IMR-90 (cell line): ENCODE measurements around the gene GPR142. TPM values are rescaled to one million over a fixed set of nuclear protein-coding genes. Genes with fewer than 3 reads are reported as not detected.

Experiments
- ATAC-seq: fragments of 200-7000 bp; cut with Tn5 transposase; 2 replicates; pipeline ENCODE4 v1.9.1; 2020; ENCODE audit warnings: low read depth, mild to moderate bottlenecking, moderate library complexity
- BruUV-seq: library from RNA; stranded (reverse); fragments of 400-500 nt; replicated peaks from 2 replicates; lab custom pipeline; 2021; lab: Mats Ljungman, UMichigan
- CTCF ChIA-PET: fragments of 300-600 bp; formaldehyde crosslinking; extraction: SDS; loops from one replicate; lab custom pipeline; 2021; ENCODE audit warnings: antibody characterized with exemption; lab: Yijun Ruan, JAX
- POLR2A ChIA-PET: fragments of 300-600 bp; sonication (Branson Sonifier 250); formaldehyde crosslinking; loops from one replicate; lab custom pipeline; 2022; ENCODE audit warnings: antibody characterized with exemption; ENCODE audit not compliant: unreplicated experiment; lab: Charles Lee
- DNase-seq: peaks from one replicate; pipeline ENCODE4 v3.0.0; 2013
- H2AFZ ChIP-seq: replicated peaks from 2 replicates; pipeline ENCODE3; 2013; ENCODE audit warnings: low read length, mild to moderate bottlenecking; ENCODE audit not compliant: poor library complexity
- H2AK5ac ChIP-seq: 2 replicates; pipeline ENCODE4 v1.6.1; 2013; ENCODE audit warnings: low read depth, low read length, inconsistent platforms
- H2AK9ac ChIP-seq: replicated peaks from 2 replicates; pipeline ENCODE3; 2013; ENCODE audit warnings: mild to moderate bottlenecking, low read depth, low read length, moderate library complexity; ENCODE audit not compliant: poor library complexity
- H2BK120ac ChIP-seq: 2 replicates; pipeline ENCODE4 v1.6.1; 2013; ENCODE audit warnings: low read depth, low read length, inconsistent platforms
- H2BK15ac ChIP-seq: 3 replicates; pipeline ENCODE4 v1.6.1; 2013; ENCODE audit warnings: low read depth, low read length, inconsistent platforms
- H2BK20ac ChIP-seq: 2 replicates; pipeline ENCODE4 v1.6.1; 2013; ENCODE audit warnings: low read depth, mild to moderate bottlenecking, inconsistent platforms, low read length, moderate library complexity
- H2BK5ac ChIP-seq: 2 replicates; pipeline ENCODE4 v1.6.1; 2013; ENCODE audit warnings: mild to moderate bottlenecking, low read depth, low read length, inconsistent platforms; ENCODE audit not compliant: poor library complexity, severe bottlenecking
- H3K14ac ChIP-seq: replicated peaks from 2 replicates; pipeline ENCODE4 v1.6.1; 2013; ENCODE audit warnings: low read depth, low read length, inconsistent platforms
- H3K18ac ChIP-seq: 2 replicates; pipeline ENCODE4 v1.6.1; 2013; ENCODE audit warnings: low read depth, low read length, control low read depth
- H3K23ac ChIP-seq: 2 replicates; pipeline ENCODE4 v1.6.1; 2013; ENCODE audit warnings: low read depth, low read length, inconsistent platforms
- H3K27ac ChIP-seq: 2 replicates; pipeline ENCODE4 v1.5.1; 2013; ENCODE audit warnings: mild to moderate bottlenecking, control low read depth, low read length; ENCODE audit not compliant: insufficient read depth
- H3K27me3 ChIP-seq: 2 replicates; pipeline ENCODE4 v1.6.1; 2013; ENCODE audit warnings: low read length; ENCODE audit not compliant: control insufficient read depth, insufficient read depth
- H3K36me3 ChIP-seq: 2 replicates; pipeline ENCODE4 v1.6.1; 2013; ENCODE audit warnings: low read length, mixed read lengths; ENCODE audit not compliant: control insufficient read depth, insufficient read depth
- H3K4ac ChIP-seq: 2 replicates; pipeline ENCODE4 v1.6.1; 2013; ENCODE audit warnings: low read depth, low read length, inconsistent platforms
- H3K4me1 ChIP-seq: 2 replicates; pipeline ENCODE4 v1.6.1; 2013; ENCODE audit warnings: low read length, mixed read lengths; ENCODE audit not compliant: control insufficient read depth, insufficient read depth
- H3K4me2 ChIP-seq: 2 replicates; pipeline ENCODE4 v1.6.1; 2013; ENCODE audit warnings: low read depth, mild to moderate bottlenecking, control low read depth, low read length, moderate library complexity
- H3K4me3 ChIP-seq: 2 replicates; pipeline ENCODE4 v1.5.1; 2013; ENCODE audit warnings: low read depth, mild to moderate bottlenecking, control low read depth, low read length, moderate library complexity; ENCODE audit not compliant: insufficient read depth
- H3K56ac ChIP-seq: 2 replicates; pipeline ENCODE4 v1.6.1; 2013; ENCODE audit warnings: low read length, inconsistent platforms; ENCODE audit not compliant: insufficient read depth; ENCODE audit errors: extremely low read depth
- H3K79me1 ChIP-seq, 2 experiments: 2 replicates each; pipeline ENCODE4 v1.6.1; 2013; ENCODE audit warnings: low read length in 2 of 2, inconsistent platforms in 1 of 2, low read depth in 1 of 2
- H3K9ac ChIP-seq: 2 replicates; pipeline ENCODE4 v1.6.1; 2013; ENCODE audit warnings: low read depth, low read length, control low read depth
- H3K9me1 ChIP-seq: 2 replicates; pipeline ENCODE4 v1.6.1; 2013; ENCODE audit warnings: low read length, inconsistent platforms; ENCODE audit not compliant: insufficient read depth
- H3K9me3 ChIP-seq: 2 replicates; pipeline ENCODE4 v1.6.1; 2013; ENCODE audit warnings: low read length; ENCODE audit not compliant: control insufficient read depth, insufficient read depth
- H4K20me1 ChIP-seq: 2 replicates; pipeline ENCODE4 v1.6.1; 2013; ENCODE audit warnings: low read length, inconsistent platforms; ENCODE audit not compliant: insufficient read depth
- H4K5ac ChIP-seq: 2 replicates; pipeline ENCODE4 v1.6.1; 2013; ENCODE audit warnings: mild to moderate bottlenecking, low read depth, low read length, control low read depth
- H4K8ac ChIP-seq, 2 experiments: 2 replicates each; pipeline ENCODE4 v1.6.1; 2013; ENCODE audit warnings: low read depth in 2 of 2, low read length in 2 of 2, control low read depth in 1 of 2, inconsistent platforms in 1 of 2
- H4K91ac ChIP-seq: 2 replicates; pipeline ENCODE4 v1.6.1; 2013; ENCODE audit warnings: low read depth, low read length, inconsistent platforms; ENCODE audit not compliant: insufficient read depth
- FOS ChIP-seq: fragments of 150-350 bp; IDR thresholded peaks from 2 replicates; pipeline ENCODE4 v1.6.1; 2016; ENCODE audit warnings: low read depth, low read length
- WGBS, 2 experiments: methylation state at CpG; one replicate each; pipeline versions ENCODE4 v1.1.5 to v1.1.7; 2013; ENCODE audit warnings: missing lambda C conversion rate in 2 of 2; ENCODE audit not compliant: insufficient read length in 1 of 2; ENCODE audit errors: extremely low coverage in 2 of 2; 5-methylcytosine and 5-hydroxymethylcytosine counted together
- dilution Hi-C: fragments of 300-500 bp; cut with HindIII; formaldehyde crosslinking; loops from one replicate; pipeline ENCODE4 v1.14.3; 2018; ENCODE audit warnings: low sequenced_read_pairs; ENCODE audit not compliant: unreplicated experiment
- in situ Hi-C: fragments of 300-500 bp; cut with MboI; formaldehyde crosslinking; loops from 3 replicates; pipeline ENCODE4 v1.14.3; 2019; ENCODE audit warnings: low sequenced_read_pairs, inconsistent platforms, mixed read lengths
- intact Hi-C: fragments of 100-400 bp; cut with micrococcal nuclease; formaldehyde crosslinking; loops from 2 replicates; pipeline ENCODE4 v1.10.0; 2022
- polyA plus RNA-seq, 3 experiments: library from polyadenylated mRNA; depleted of rRNA; stranded (reverse); fragments of >200 nt; gene quantifications; 2 replicates each; pipeline ENCODE4 v1.2.3, GENCODE V29; 2012; ENCODE audit warnings: low replicate concordance in 1 of 3
- total RNA-seq: library from RNA; depleted of rRNA; stranded (reverse); fragments of >200 nt; gene quantifications from 2 replicates; pipeline ENCODE4 v1.2.3, GENCODE V29; 2012

GPR142 gene
- total and polyA plus RNA-seq, 2 of the 4 experiments (the other 2 are of a cell fraction), result not detected

DNA sequence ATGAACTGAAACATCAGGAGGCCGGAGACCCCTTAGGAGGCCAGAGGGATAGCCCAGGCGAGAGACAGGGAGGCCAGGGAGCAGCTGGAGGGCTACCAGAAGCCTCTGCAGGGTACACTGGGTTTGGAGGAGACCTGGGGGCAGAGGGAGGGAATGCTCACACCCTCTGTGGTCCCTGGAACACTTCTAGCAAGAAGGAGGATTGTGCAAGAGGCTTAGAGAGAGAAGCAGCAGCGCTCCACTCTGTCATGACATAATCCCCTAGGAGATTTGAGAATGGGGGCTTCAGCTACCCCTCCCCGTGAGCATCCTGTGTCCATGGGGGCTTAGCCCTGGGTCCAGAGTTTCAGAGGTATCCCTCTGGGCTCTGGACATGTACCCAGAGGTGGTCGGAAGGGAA is 15.8 kb downstream of the GPR142 start:
- dilution Hi-C loops, result no loop called here

More for the DNA sequence above, 15.8 kb downstream of the GPR142 start:
- no peak overlapping the region for H3K4me3 ChIP-seq
- TF ChIP-seq FOS, result no peak
- no peaks in the 10 kb centered on the region for H3K9me1 ChIP-seq
- no peak overlapping the region for H3K27ac ChIP-seq
- H4K8ac ChIP-seq, result no peak overlapping the region
- H3K4me1 ChIP-seq, result no peaks in the 10 kb centered on the region
- H2BK120ac ChIP-seq, result no peak overlapping the region
- H3K27me3 ChIP-seq, result no peaks in the 10 kb centered on the region; the same call in 1 of the 2 replicates
- peaks cover 3% of the 10 kb centered on the region; the same call in 1 of the 2 replicates for H3K9me3 ChIP-seq
- ChIA-PET CTCF (no interaction called here), POLR2A (no interaction called here)
- no CpG with 5 or more reads among the region's 5 CpGs for WGBS, 2 experiments
- no peak overlapping the region for H2AK9ac ChIP-seq
- H4K20me1 ChIP-seq, result no peaks in the 10 kb centered on the region
- intact Hi-C loops, result no loop called here
- no peak overlapping the region for H3K9ac ChIP-seq
- H3K36me3 ChIP-seq, result no peaks in the 10 kb centered on the region
- H3K56ac ChIP-seq, result no peak overlapping the region
- no peak overlapping the region for H3K14ac ChIP-seq
- no TSS peak for BruUV-seq
- no peak overlapping the region for H2BK20ac ChIP-seq
- H3K4ac ChIP-seq, result no peak overlapping the region
- ATAC-seq, result no peak
- H4K5ac ChIP-seq, result no peak overlapping the region
- H2AFZ ChIP-seq, result no peak overlapping the region
- H3K4me2 ChIP-seq, result no peak overlapping the region
- in situ Hi-C loops, result no loop called here
- no peak overlapping the region for H4K91ac ChIP-seq
- no peak overlapping the region for H2BK15ac ChIP-seq
- H3K23ac ChIP-seq, result no peak overlapping the region
- no peak overlapping the region for H3K18ac ChIP-seq
- no peak for DNase-seq
- no peak overlapping the region for H2BK5ac ChIP-seq
- no peaks in the 10 kb centered on the region for H3K79me1 ChIP-seq
- no peak overlapping the region for H2AK5ac ChIP-seq
